HG03175 (cell line): ENCODE measurements around the gene OLFML1.

Experiments
- ATAC-seq: cut with Tn5 transposase; IDR thresholded peaks from one replicate; pipeline ENCODE4 v1.9.1; 2021; ENCODE audit warnings: mild to moderate bottlenecking, moderate library complexity; ENCODE audit not compliant: unreplicated experiment

OLFML1 gene

GRCh38 chr11:7555052-7555699 lies 69.9 kb downstream of the OLFML1 start:
- no peak for ATAC-seq

- no peak for ATAC-seq
Observed at GRCh38 chr11:7558046-7558445, 72.7 kb downstream of the OLFML1 start.

GRCh38 chr11:7559398-7560283 lies 74.3 kb downstream of the OLFML1 start:
- peak; percentile 53 for ATAC-seq
